HEK293 (cell line): ENCODE results near the gene WASL.

Experiments used
- GLIS1 ChIP-seq: fragments of 450-650 bp; formaldehyde crosslinking; IDR thresholded peaks from 2 replicates; pipeline ENCODE4 v1.5.1; 2016; ENCODE audit warnings: missing biosample characterization, missing genetic modification characterization
- KLF7 ChIP-seq: fragments of 450-650 bp; formaldehyde crosslinking; IDR thresholded peaks from 2 replicates; pipeline ENCODE4 v1.5.1; 2016; ENCODE audit warnings: missing biosample characterization, missing genetic modification characterization, borderline replicate concordance
- KLF8 ChIP-seq: fragments of 450-650 bp; formaldehyde crosslinking; IDR thresholded peaks from 2 replicates; pipeline ENCODE4 v1.5.1; 2016; ENCODE audit warnings: missing biosample characterization, missing genetic modification characterization
- REPIN1 ChIP-seq: fragments of 450-650 bp; formaldehyde crosslinking; IDR thresholded peaks from 2 replicates; pipeline ENCODE4 v1.5.1; 2017; ENCODE audit warnings: missing biosample characterization, missing genetic modification characterization, low read depth
- SP7 ChIP-seq: fragments of 450-650 bp; formaldehyde crosslinking; IDR thresholded peaks from 2 replicates; pipeline ENCODE4 v1.5.1; 2016; ENCODE audit warnings: missing biosample characterization, missing genetic modification characterization
- ZBTB48 ChIP-seq: fragments of 450-650 bp; formaldehyde crosslinking; IDR thresholded peaks from 2 replicates; pipeline ENCODE4 v1.5.1; 2016; ENCODE audit warnings: missing biosample characterization, missing genetic modification characterization
- ZFHX2 ChIP-seq: fragments of 450-650 bp; formaldehyde crosslinking; conservative IDR thresholded peaks from 2 replicates; pipeline ENCODE4 v1.5.1; 2016; ENCODE audit warnings: missing biosample characterization, missing genetic modification characterization
- ZFP41 ChIP-seq: fragments of 450-650 bp; formaldehyde crosslinking; IDR thresholded peaks from 2 replicates; pipeline ENCODE4 v1.5.1; 2016; ENCODE audit warnings: missing biosample characterization, missing genetic modification characterization, borderline replicate concordance
- ZNF132 ChIP-seq: fragments of 450-650 bp; formaldehyde crosslinking; IDR thresholded peaks from 2 replicates; pipeline ENCODE4 v1.5.1; 2017; ENCODE audit warnings: missing biosample characterization, missing genetic modification characterization, borderline replicate concordance
- ZNF138 ChIP-seq: fragments of 450-650 bp; formaldehyde crosslinking; IDR thresholded peaks from 2 replicates; pipeline ENCODE4 v1.5.1; 2016; ENCODE audit warnings: missing biosample characterization, missing genetic modification characterization, borderline replicate concordance
- ZNF146 ChIP-seq: fragments of 450-650 bp; formaldehyde crosslinking; IDR thresholded peaks from 2 replicates; pipeline ENCODE4 v1.5.1; 2016; ENCODE audit warnings: missing biosample characterization, missing genetic modification characterization
- ZNF214 ChIP-seq: fragments of 450-650 bp; formaldehyde crosslinking; IDR thresholded peaks from 2 replicates; pipeline ENCODE4 v1.5.1; 2017; ENCODE audit warnings: missing biosample characterization, mild to moderate bottlenecking, missing genetic modification characterization, borderline replicate concordance
- ZNF37A ChIP-seq: fragments of 450-650 bp; IDR thresholded peaks from 2 replicates; pipeline ENCODE4 v1.5.1; 2018; ENCODE audit warnings: missing biosample characterization, missing genetic modification characterization
- ZNF530 ChIP-seq: fragments of 450-650 bp; formaldehyde crosslinking; IDR thresholded peaks from 2 replicates; pipeline ENCODE4 v1.5.1; 2016; ENCODE audit warnings: low read depth, missing biosample characterization, missing genetic modification characterization
- ZNF548 ChIP-seq: fragments of 450-650 bp; formaldehyde crosslinking; IDR thresholded peaks from 2 replicates; pipeline ENCODE4 v1.5.1; 2016; ENCODE audit warnings: missing biosample characterization, missing genetic modification characterization
- ZNF654 ChIP-seq: fragments of 450-650 bp; formaldehyde crosslinking; IDR thresholded peaks from 2 replicates; pipeline ENCODE4 v1.5.1; 2016; ENCODE audit warnings: low read depth, missing biosample characterization, missing genetic modification characterization
- ZNF76 ChIP-seq: fragments of 450-650 bp; formaldehyde crosslinking; IDR thresholded peaks from 2 replicates; pipeline ENCODE4; 2016; ENCODE audit warnings: low read depth, missing biosample characterization, missing genetic modification characterization, borderline replicate concordance
- ZNF768 ChIP-seq: fragments of 450-650 bp; formaldehyde crosslinking; IDR thresholded peaks from 2 replicates; pipeline ENCODE4 v1.5.1; 2018; ENCODE audit warnings: missing biosample characterization, mild to moderate bottlenecking, missing genetic modification characterization
- ZNF777 ChIP-seq: fragments of 450-650 bp; formaldehyde crosslinking; IDR thresholded peaks from 2 replicates; pipeline ENCODE4 v1.5.1; 2017; ENCODE audit warnings: missing biosample characterization, missing genetic modification characterization, borderline replicate concordance
- TF ChIP-seq, protein P1 (sequence below): fragments of 450-650 bp; IDR thresholded peaks from 2 replicates; pipeline ENCODE4 v1.5.1; 2018; ENCODE audit warnings: missing biosample characterization, mild to moderate bottlenecking, missing genetic modification characterization
- TF ChIP-seq, protein P2 (sequence below): fragments of 450-650 bp; formaldehyde crosslinking; IDR thresholded peaks from 2 replicates; pipeline ENCODE4 v1.5.1; 2017; ENCODE audit warnings: missing biosample characterization, mild to moderate bottlenecking, missing genetic modification characterization, moderate library complexity
- TF ChIP-seq, protein P3 (sequence below): fragments of 450-650 bp; formaldehyde crosslinking; IDR thresholded peaks from 2 replicates; pipeline ENCODE4 v1.5.1; 2016; ENCODE audit warnings: missing biosample characterization, missing genetic modification characterization
- TF ChIP-seq, protein P4 (sequence below): fragments of 450-650 bp; formaldehyde crosslinking; IDR thresholded peaks from 2 replicates; pipeline ENCODE4 v1.5.1; 2016; ENCODE audit warnings: missing biosample characterization, missing genetic modification characterization
- TF ChIP-seq, protein P5 (sequence below): fragments of 450-650 bp; formaldehyde crosslinking; IDR thresholded peaks from 2 replicates; pipeline ENCODE4 v1.5.1; 2017; ENCODE audit warnings: missing biosample characterization, missing genetic modification characterization
- TF ChIP-seq, protein P6 (sequence below): fragments of 450-650 bp; formaldehyde crosslinking; IDR thresholded peaks from 2 replicates; pipeline ENCODE4 v1.5.1; 2016; ENCODE audit warnings: missing biosample characterization, missing genetic modification characterization
- TF ChIP-seq, protein P7 (sequence below): fragments of 450-650 bp; formaldehyde crosslinking; IDR thresholded peaks from 2 replicates; pipeline ENCODE4 v1.5.1; 2016; ENCODE audit warnings: missing biosample characterization, missing genetic modification characterization

The WASL gene

DNA sequence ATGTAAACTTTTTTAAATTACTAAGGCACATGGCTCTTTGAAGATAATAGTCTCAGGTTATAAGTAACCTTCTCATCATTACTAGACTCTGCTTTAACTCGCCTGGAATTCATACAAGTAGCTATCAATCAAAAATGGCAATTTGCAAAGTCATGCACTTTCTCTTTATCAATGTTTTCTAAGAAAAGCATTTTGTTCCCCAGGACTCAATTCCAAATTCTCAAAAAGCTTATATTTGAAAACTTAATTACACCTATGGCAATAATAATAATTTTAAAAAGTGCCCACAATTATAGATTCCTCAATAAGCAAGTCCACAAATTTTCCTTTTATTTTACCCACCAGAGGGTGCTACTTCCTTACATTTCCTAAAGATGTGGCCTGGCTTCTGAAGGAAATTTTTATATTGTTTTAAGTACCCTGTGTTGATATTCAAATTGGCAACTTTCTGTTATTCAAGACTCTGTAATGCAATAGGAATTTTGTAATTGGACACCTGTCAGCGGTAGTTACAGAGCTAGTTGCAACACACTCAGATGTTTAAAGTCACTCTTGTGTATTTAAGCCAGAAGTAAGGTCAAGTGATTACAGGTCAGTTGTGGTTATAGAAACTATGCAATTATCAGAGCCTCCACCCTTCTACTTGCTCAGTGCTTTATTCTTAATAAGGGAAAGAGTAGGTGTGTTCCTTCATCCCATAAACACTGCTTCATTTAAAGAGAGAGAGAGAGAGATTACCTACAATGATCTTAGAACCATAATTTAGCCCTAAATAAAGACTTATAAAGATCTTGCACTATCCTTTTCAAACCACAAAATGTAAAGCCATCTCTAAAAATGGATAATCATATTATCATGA is 49.1 kb upstream of the WASL start (continued):
- TF ChIP-seq, protein P1, sequence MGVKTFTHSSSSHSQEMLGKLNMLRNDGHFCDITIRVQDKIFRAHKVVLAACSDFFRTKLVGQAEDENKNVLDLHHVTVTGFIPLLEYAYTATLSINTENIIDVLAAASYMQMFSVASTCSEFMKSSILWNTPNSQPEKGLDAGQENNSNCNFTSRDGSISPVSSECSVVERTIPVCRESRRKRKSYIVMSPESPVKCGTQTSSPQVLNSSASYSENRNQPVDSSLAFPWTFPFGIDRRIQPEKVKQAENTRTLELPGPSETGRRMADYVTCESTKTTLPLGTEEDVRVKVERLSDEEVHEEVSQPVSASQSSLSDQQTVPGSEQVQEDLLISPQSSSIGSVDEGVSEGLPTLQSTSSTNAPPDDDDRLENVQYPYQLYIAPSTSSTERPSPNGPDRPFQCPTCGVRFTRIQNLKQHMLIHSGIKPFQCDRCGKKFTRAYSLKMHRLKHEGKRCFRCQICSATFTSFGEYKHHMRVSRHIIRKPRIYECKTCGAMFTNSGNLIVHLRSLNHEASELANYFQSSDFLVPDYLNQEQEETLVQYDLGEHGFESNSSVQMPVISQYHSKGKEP (tag by site-specific recombination): peak; percentile 95
- TF ChIP-seq ZFP41 (tag by site-specific recombination): no peak
- TF ChIP-seq ZBTB48 (tag by site-specific recombination): no peak
- no peak for TF ChIP-seq ZNF777
- TF ChIP-seq, protein P2, sequence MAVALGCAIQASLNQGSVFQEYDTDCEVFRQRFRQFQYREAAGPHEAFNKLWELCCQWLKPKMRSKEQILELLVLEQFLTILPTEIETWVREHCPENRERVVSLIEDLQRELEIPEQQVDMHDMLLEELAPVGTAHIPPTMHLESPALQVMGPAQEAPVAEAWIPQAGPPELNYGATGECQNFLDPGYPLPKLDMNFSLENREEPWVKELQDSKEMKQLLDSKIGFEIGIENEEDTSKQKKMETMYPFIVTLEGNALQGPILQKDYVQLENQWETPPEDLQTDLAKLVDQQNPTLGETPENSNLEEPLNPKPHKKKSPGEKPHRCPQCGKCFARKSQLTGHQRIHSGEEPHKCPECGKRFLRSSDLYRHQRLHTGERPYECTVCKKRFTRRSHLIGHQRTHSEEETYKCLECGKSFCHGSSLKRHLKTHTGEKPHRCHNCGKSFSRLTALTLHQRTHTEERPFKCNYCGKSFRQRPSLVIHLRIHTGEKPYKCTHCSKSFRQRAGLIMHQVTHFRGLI (tag by site-specific recombination): peak; percentile 27; the same call in 1 of the 2 replicates
- TF ChIP-seq, protein P3, sequence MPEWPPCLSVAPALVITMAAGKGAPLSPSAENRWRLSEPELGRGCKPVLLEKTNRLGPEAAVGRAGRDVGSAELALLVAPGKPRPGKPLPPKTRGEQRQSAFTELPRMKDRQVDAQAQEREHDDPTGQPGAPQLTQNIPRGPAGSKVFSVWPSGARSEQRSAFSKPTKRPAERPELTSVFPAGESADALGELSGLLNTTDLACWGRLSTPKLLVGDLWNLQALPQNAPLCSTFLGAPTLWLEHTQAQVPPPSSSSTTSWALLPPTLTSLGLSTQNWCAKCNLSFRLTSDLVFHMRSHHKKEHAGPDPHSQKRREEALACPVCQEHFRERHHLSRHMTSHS: no peak
- TF ChIP-seq SP7 (tag by site-specific recombination): peak; percentile 99
- TF ChIP-seq, protein P4, sequence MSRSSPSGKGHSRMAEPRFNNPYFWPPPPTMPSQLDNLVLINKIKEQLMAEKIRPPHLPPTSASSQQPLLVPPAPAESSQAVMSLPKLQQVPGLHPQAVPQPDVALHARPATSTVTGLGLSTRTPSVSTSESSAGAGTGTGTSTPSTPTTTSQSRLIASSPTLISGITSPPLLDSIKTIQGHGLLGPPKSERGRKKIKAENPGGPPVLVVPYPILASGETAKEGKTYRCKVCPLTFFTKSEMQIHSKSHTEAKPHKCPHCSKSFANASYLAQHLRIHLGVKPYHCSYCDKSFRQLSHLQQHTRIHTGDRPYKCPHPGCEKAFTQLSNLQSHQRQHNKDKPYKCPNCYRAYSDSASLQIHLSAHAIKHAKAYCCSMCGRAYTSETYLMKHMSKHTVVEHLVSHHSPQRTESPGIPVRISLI: 0 out of 2 replicates have a peak, but pooled peaks have one; percentile 30
- TF ChIP-seq GLIS1 (tag by site-specific recombination): no peak
- TF ChIP-seq ZNF654: peak; percentile 85
- TF ChIP-seq ZFHX2: no peak
- no peak for TF ChIP-seq ZNF138 (tag by site-specific recombination)
- peak; percentile 82 for TF ChIP-seq KLF8
- TF ChIP-seq ZNF132 (tag by site-specific recombination): no peak
- TF ChIP-seq, protein P5, sequence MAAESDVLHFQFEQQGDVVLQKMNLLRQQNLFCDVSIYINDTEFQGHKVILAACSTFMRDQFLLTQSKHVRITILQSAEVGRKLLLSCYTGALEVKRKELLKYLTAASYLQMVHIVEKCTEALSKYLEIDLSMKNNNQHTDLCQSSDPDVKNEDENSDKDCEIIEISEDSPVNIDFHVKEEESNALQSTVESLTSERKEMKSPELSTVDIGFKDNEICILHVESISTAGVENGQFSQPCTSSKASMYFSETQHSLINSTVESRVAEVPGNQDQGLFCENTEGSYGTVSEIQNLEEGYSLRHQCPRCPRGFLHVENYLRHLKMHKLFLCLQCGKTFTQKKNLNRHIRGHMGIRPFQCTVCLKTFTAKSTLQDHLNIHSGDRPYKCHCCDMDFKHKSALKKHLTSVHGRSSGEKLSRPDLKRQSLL: no peak
- TF ChIP-seq, protein P6, sequence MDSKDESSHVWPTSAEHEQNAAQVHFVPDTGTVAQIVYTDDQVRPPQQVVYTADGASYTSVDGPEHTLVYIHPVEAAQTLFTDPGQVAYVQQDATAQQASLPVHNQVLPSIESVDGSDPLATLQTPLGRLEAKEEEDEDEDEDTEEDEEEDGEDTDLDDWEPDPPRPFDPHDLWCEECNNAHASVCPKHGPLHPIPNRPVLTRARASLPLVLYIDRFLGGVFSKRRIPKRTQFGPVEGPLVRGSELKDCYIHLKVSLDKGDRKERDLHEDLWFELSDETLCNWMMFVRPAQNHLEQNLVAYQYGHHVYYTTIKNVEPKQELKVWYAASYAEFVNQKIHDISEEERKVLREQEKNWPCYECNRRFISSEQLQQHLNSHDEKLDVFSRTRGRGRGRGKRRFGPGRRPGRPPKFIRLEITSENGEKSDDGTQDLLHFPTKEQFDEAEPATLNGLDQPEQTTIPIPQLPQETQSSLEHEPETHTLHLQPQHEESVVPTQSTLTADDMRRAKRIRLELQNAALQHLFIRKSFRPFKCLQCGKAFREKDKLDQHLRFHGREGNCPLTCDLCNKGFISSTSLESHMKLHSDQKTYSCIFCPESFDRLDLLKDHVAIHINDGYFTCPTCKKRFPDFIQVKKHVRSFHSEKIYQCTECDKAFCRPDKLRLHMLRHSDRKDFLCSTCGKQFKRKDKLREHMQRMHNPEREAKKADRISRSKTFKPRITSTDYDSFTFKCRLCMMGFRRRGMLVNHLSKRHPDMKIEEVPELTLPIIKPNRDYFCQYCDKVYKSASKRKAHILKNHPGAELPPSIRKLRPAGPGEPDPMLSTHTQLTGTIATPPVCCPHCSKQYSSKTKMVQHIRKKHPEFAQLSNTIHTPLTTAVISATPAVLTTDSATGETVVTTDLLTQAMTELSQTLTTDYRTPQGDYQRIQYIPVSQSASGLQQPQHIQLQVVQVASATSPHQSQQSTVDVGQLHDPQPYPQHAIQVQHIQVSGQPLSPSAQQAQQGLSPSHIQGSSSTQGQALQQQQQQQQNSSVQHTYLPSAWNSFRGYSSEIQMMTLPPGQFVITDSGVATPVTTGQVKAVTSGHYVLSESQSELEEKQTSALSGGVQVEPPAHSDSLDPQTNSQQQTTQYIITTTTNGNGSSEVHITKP (tag by site-specific recombination): peak; percentile 16; the same call in 1 of the 2 replicates
- TF ChIP-seq ZNF768 (tag by site-specific recombination): no peak
- TF ChIP-seq REPIN1 (tag by site-specific recombination): no peak
- no peak for TF ChIP-seq ZNF146
- TF ChIP-seq ZNF214: no peak
- no peak for TF ChIP-seq ZNF530 (tag by site-specific recombination)
- TF ChIP-seq ZNF548 (tag by site-specific recombination): no peak
- peak; percentile 48; the same call in 1 of the 2 replicates for TF ChIP-seq KLF7
- TF ChIP-seq ZNF76 (tag by site-specific recombination): no peak
- TF ChIP-seq, protein P7, sequence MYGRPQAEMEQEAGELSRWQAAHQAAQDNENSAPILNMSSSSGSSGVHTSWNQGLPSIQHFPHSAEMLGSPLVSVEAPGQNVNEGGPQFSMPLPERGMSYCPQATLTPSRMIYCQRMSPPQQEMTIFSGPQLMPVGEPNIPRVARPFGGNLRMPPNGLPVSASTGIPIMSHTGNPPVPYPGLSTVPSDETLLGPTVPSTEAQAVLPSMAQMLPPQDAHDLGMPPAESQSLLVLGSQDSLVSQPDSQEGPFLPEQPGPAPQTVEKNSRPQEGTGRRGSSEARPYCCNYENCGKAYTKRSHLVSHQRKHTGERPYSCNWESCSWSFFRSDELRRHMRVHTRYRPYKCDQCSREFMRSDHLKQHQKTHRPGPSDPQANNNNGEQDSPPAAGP (tag by site-specific recombination): no peak
- TF ChIP-seq ZNF37A: no peak
